K562 (cell line): Measurements from ENCODE around the gene GPSM3. TPM values are rescaled to one million over a fixed set of nuclear protein-coding genes. Genes with fewer than 3 reads are reported as not detected.

Experiments
- ASH1L ChIP-seq: fragments of 450-650 bp; IDR thresholded peaks from 2 replicates; pipeline ENCODE4 v1.6.1; 2018; ENCODE audit warnings: borderline replicate concordance, mild to moderate bottlenecking, low read depth; ENCODE audit not compliant: partially characterized antibody
- ATF3 ChIP-seq, 2 experiments: fragments of 450-650 bp in 1 of 2; sonication (generic) in 1 of 2; formaldehyde crosslinking in 1 of 2; IDR thresholded peaks in 1 of 2; conservative IDR thresholded peaks in 1 of 2; 2 replicates each; pipeline versions ENCODE4 v1.6.1 to v1.8.1; 2016 to 2023; ENCODE audit warnings: mild to moderate bottlenecking in 2 of 2, moderate library complexity in 2 of 2, inconsistent platforms in 1 of 2, missing genetic modification reagents in 1 of 2
- CEBPG ChIP-seq, 3 experiments: fragments of 200-800 bp in 1 of 3; sonication (Bioruptor generic) in 1 of 3; sonication (generic) in 1 of 3; formaldehyde crosslinking in 1 of 3; IDR thresholded peaks in 2 of 3; conservative IDR thresholded peaks in 1 of 3; 2 replicates each; pipeline versions ENCODE4 v1.6.1 to v1.8.0; 2016 to 2022; ENCODE audit warnings: missing compliant biosample characterization in 2 of 3, missing genetic modification characterization in 2 of 3, mild to moderate bottlenecking in 1 of 3, missing genetic modification reagents in 1 of 3
- CLOCK ChIP-seq: fragments of 250-450 bp; sonication (Bioruptor Pico); IDR thresholded peaks from 2 replicates; pipeline ENCODE4 v1.4.0; 2020; ENCODE audit warnings: mild to moderate bottlenecking, moderate library complexity, borderline replicate concordance
- CREM ChIP-seq: IDR thresholded peaks from 2 replicates; pipeline ENCODE4 v1.6.1; 2014; ENCODE audit warnings: antibody characterized with exemption, low read depth
- FOXP1 ChIP-seq: sonication (generic); formaldehyde crosslinking; IDR thresholded peaks from 2 replicates; pipeline ENCODE4 v1.8.0; 2022; ENCODE audit warnings: mild to moderate bottlenecking, missing genetic modification reagents
- MCM2 ChIP-seq: fragments of 450-650 bp; IDR thresholded peaks from 2 replicates; pipeline ENCODE4 v1.6.1; 2017; ENCODE audit warnings: low read depth, mild to moderate bottlenecking
- SAFB ChIP-seq: fragments of 200-400 bp; formaldehyde crosslinking; IDR thresholded peaks from 2 replicates; pipeline ENCODE4 v1.6.1; 2017; ENCODE audit warnings: low read depth, low read length, borderline replicate concordance
- TAL1 ChIP-seq: fragments of 450-650 bp; IDR thresholded peaks from 2 replicates; pipeline ENCODE4 v1.6.1; 2016; ENCODE audit warnings: mild to moderate bottlenecking
- ZNF184 ChIP-seq: sonication (generic); formaldehyde crosslinking; IDR thresholded peaks from 2 replicates; pipeline ENCODE4 v1.5.0; 2020; ENCODE audit warnings: missing genetic modification reagents
- ZNF79 ChIP-seq: fragments of 250-450 bp; sonication (Bioruptor Pico); IDR thresholded peaks from 2 replicates; pipeline ENCODE4 v1.4.0; 2020; ENCODE audit warnings: low read depth, mild to moderate bottlenecking, moderate library complexity
- polyA plus RNA-seq, 8 experiments: library from polyadenylated mRNA; depleted of rRNA in 4 of 8; stranded (reverse) in 5 of 8; unstranded in 3 of 8; fragments of >200 nt; fragmentation: Nextera tagmentation in 2 of 8; fragmentation: Illumina TruSeq in 1 of 8; extraction: Ambion mirVana in 2 of 8; extraction: Trizol in 1 of 8; gene quantifications; 2 replicates each; pipeline versions ENCODE4 v1.2.1 to v1.2.3, GENCODE V29; 2011 to 2014; ENCODE audit warnings: inconsistent platforms in 1 of 8, missing spikeins in 1 of 8
- total RNA-seq, 7 experiments: library from RNA; depleted of rRNA in 6 of 7; stranded (reverse); fragments of >200 nt in 6 of 7; fragmentation: Illumina TruSeq in 2 of 7; extraction: Trizol in 2 of 7; gene quantifications; 2 replicates each; pipeline versions ENCODE4 v1.2.1 to v1.2.3, GENCODE V29; 2011 to 2021; ENCODE audit warnings: low replicate concordance in 1 of 7
- TF ChIP-seq, protein P1 (sequence below): IDR thresholded peaks from 2 replicates; pipeline ENCODE4 v1.6.1; 2012; ENCODE audit warnings: low read depth, low read length, improper control_type of control experiment, borderline replicate concordance
- TF ChIP-seq, protein P2 (sequence below), 3 experiments: fragments of 200-800 bp in 1 of 3; sonication (Bioruptor generic) in 1 of 3; sonication (generic) in 1 of 3; formaldehyde crosslinking in 1 of 3; IDR thresholded peaks; 2 replicates each; pipeline versions ENCODE4 v1.6.1 to v1.8.0; 2016 to 2022; ENCODE audit warnings: mild to moderate bottlenecking in 2 of 3, missing compliant biosample characterization in 2 of 3, missing genetic modification characterization in 2 of 3, missing genetic modification reagents in 1 of 3
- TF ChIP-seq, protein P3 (sequence below): fragments of 450-650 bp; IDR thresholded peaks from 2 replicates; pipeline ENCODE4 v1.6.1; 2016; ENCODE audit warnings: low read depth, mild to moderate bottlenecking, moderate library complexity
- TF ChIP-seq, protein P4 (sequence below): sonication (generic); formaldehyde crosslinking; IDR thresholded peaks from 2 replicates; pipeline ENCODE4 v1.8.1; 2023; ENCODE audit warnings: mild to moderate bottlenecking, missing genetic modification reagents

The GPSM3 gene
- total and polyA plus RNA-seq, 9 of the 15 experiments (the other 6 are each of a cell fraction or from before 2014, with no cell fraction given), result 5.3 to 42.6 (median 24.4) TPM

- TF ChIP-seq CLOCK (CRISPR knock-in tag) (peak; percentile 58; the same call in 1 of the 2 replicates), ATF3 (IDR thresholded peaks at IDR 0.05) (no peak), ATF3 (CRISPR knock-in tag; conservative IDR thresholded peaks at IDR 0.05) (no peak), MCM2 (no peak), CREM (peak; percentile 82), ASH1L (no peak), CEBPG (CRISPR knock-in tag; IDR thresholded peaks at IDR 0.05) (no peak), CEBPG (tag; conservative IDR thresholded peaks at IDR 0.05 in 1 of 2, IDR thresholded peaks at IDR 0.05 in 1 of 2) (0 out of 4 replicates have a peak, but pooled peaks of 1 of the 2 experiments have one; percentile 7), FOXP1 (CRISPR knock-in tag) (0 out of 2 replicates have a peak, but pooled peaks have one; percentile 42), TAL1 (no peak), ZNF79 (CRISPR knock-in tag) (peak; percentile 19; the same call in 1 of the 2 replicates), ZNF184 (CRISPR knock-in tag) (no peak), SAFB (no peak)
- TF ChIP-seq, protein P1, sequence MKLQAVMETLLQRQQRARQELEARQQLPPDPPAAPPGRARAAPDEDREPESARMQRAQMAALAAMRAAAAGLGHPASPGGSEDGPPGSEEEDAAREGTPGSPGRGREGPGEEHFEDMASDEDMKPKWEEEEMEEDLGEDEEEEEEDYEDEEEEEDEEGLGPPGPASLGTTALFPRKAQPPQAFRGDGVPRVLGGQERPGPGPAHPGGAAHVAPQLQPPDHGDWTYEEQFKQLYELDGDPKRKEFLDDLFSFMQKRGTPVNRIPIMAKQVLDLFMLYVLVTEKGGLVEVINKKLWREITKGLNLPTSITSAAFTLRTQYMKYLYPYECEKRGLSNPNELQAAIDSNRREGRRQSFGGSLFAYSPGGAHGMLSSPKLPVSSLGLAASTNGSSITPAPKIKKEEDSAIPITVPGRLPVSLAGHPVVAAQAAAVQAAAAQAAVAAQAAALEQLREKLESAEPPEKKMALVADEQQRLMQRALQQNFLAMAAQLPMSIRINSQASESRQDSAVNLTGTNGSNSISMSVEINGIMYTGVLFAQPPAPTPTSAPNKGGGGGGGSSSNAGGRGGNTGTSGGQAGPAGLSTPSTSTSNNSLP, result 0 out of 2 replicates have a peak, but pooled peaks have one; percentile 24
- TF ChIP-seq, protein P2, sequence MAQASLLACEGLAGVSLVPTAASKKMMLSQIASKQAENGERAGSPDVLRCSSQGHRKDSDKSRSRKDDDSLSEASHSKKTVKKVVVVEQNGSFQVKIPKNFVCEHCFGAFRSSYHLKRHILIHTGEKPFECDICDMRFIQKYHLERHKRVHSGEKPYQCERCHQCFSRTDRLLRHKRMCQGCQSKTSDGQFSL (CRISPR knock-in tag; IDR thresholded peaks at IDR 0.05), result no peak
- TF ChIP-seq, protein P2 (tag; IDR thresholded peaks at IDR 0.05), result no peak
- TF ChIP-seq, protein P3, sequence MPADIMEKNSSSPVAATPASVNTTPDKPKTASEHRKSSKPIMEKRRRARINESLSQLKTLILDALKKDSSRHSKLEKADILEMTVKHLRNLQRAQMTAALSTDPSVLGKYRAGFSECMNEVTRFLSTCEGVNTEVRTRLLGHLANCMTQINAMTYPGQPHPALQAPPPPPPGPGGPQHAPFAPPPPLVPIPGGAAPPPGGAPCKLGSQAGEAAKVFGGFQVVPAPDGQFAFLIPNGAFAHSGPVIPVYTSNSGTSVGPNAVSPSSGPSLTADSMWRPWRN, result peak; percentile 10; the same call in 1 of the 2 replicates
- TF ChIP-seq, protein P4, sequence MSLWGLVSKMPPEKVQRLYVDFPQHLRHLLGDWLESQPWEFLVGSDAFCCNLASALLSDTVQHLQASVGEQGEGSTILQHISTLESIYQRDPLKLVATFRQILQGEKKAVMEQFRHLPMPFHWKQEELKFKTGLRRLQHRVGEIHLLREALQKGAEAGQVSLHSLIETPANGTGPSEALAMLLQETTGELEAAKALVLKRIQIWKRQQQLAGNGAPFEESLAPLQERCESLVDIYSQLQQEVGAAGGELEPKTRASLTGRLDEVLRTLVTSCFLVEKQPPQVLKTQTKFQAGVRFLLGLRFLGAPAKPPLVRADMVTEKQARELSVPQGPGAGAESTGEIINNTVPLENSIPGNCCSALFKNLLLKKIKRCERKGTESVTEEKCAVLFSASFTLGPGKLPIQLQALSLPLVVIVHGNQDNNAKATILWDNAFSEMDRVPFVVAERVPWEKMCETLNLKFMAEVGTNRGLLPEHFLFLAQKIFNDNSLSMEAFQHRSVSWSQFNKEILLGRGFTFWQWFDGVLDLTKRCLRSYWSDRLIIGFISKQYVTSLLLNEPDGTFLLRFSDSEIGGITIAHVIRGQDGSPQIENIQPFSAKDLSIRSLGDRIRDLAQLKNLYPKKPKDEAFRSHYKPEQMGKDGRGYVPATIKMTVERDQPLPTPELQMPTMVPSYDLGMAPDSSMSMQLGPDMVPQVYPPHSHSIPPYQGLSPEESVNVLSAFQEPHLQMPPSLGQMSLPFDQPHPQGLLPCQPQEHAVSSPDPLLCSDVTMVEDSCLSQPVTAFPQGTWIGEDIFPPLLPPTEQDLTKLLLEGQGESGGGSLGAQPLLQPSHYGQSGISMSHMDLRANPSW (CRISPR knock-in tag), result 0 out of 2 replicates have a peak, but pooled peaks have one; percentile 32
Measured at GRCh38 chr6:32177183-32177787, 15.2 kb downstream of the GPSM3 start (continued).
